Colonic mucosa (tissue), 4 donors: ENCODE results near the gene ATP10A. TPM values are rescaled to one million over a fixed set of nuclear protein-coding genes. Genes with fewer than 3 reads are reported as not detected.

Experiments used
- DNase-seq: peaks from one replicate; pipeline ENCODE4 v3.0.0-alpha.2; 2020
- H3K27ac ChIP-seq: fragments of 200-600 bp; one replicate; pipeline ENCODE4 v1.8.0; 2021
- H3K27me3 ChIP-seq: fragments of 200-600 bp; one replicate; pipeline ENCODE4 v1.8.0; 2021
- H3K36me3 ChIP-seq: fragments of 200-600 bp; one replicate; pipeline ENCODE4 v1.8.0; 2021
- H3K4me1 ChIP-seq: fragments of 200-600 bp; one replicate; pipeline ENCODE4 v1.8.0; 2021; ENCODE audit warnings: mild to moderate bottlenecking
- H3K4me3 ChIP-seq: fragments of 200-600 bp; one replicate; pipeline ENCODE4 v1.8.0; 2021
- H3K9ac ChIP-seq, 2 donors: one replicate each; pipeline ENCODE4 v1.7.0; 2013; ENCODE audit warnings: control low read depth in 2 of 2, low read depth in 2 of 2, low read length in 2 of 2
- H3K9me3 ChIP-seq: fragments of 200-600 bp; one replicate; pipeline ENCODE4 v1.8.0; 2021
- CTCF ChIP-seq: fragments of 200-600 bp; IDR thresholded peaks from one replicate; pipeline ENCODE4 v1.8.0; 2022; ENCODE audit warnings: antibody characterized with exemption, mild to moderate bottlenecking
- intact Hi-C: fragments of 100-400 bp; cut with DNase I; formaldehyde crosslinking; loops from one replicate; pipeline ENCODE4 v1.14.1; 2022
- total RNA-seq, 2 donors: library from RNA; stranded (reverse); fragmentation: NEBNext Ultra II Directional in 1 of 2; extraction: Animal tissue kit (Norgen Biotek cat#: 25700) in 1 of 2; gene quantifications; one replicate each; pipeline ENCODE4 v1.2.1, GENCODE V29; 2021
- donor health status: healthy.
- donor health status: DM: no; HTN: no; CAD: no.
- donor health status: DM: no; HTN: no; CAD: no.

ATP10A gene
- total RNA-seq, 2 donors from 2014 or later, result 0.89 to 1.0 TPM

GRCh38 chr15:25900431-25900830 lies 37.3 kb upstream of the ATP10A start:
- DNase-seq, result no peak
- no peak for TF ChIP-seq CTCF
- Histone ChIP-seq H3K27me3 (no peaks in the 10 kb centered on the region), H3K9me3 (no peaks in the 10 kb centered on the region), H3K36me3 (no peaks in the 10 kb centered on the region), H3K9ac (no peak overlapping the region), H3K4me3 (no peak overlapping the region), H3K27ac (no peak overlapping the region), H3K4me1 (no peaks in the 10 kb centered on the region)
- intact Hi-C loops, result no loop called here

- no peaks in the 10 kb centered on the region for H3K9me3 ChIP-seq
- H3K27me3 ChIP-seq, result no peaks in the 10 kb centered on the region
- DNase-seq, result no peak
- no peak overlapping the region for H3K4me3 ChIP-seq
- TF ChIP-seq CTCF, result no peak
- no peaks in the 10 kb centered on the region for H3K36me3 ChIP-seq
- intact Hi-C loops, result no loop called here
- no peak overlapping the region for H3K27ac ChIP-seq
- no peak overlapping the region for H3K9ac ChIP-seq
- no peaks in the 10 kb centered on the region for H3K4me1 ChIP-seq
These were observed 36.7 kb upstream of the ATP10A start for GRCh38 chr15:25899870-25900269.

- Histone ChIP-seq H3K27ac (no peak overlapping the region), H3K36me3 (no peaks in the 10 kb centered on the region), H3K4me1 (no peaks in the 10 kb centered on the region), H3K4me3 (no peak overlapping the region), H3K9ac (no peak overlapping the region), H3K27me3 (no peaks in the 10 kb centered on the region), H3K9me3 (no peaks in the 10 kb centered on the region)
- no peak for TF ChIP-seq CTCF
- intact Hi-C loops, result no loop called here
- DNase-seq, result no peak
These were observed 34.5 kb upstream of the ATP10A start for GRCh38 chr15:25897658-25898057.

- no peak for DNase-seq
These were observed 31.3 kb upstream of the ATP10A start for GRCh38 chr15:25894371-25894902.

GRCh38 chr15:25893596-25893995 lies 30.5 kb upstream of the ATP10A start:
- DNase-seq, result no peak
- no peaks in the 10 kb centered on the region for H3K4me1 ChIP-seq
- no peak overlapping the region for H3K9ac ChIP-seq
- H3K9me3 ChIP-seq, result no peaks in the 10 kb centered on the region
- no peak overlapping the region for H3K4me3 ChIP-seq
- H3K27ac ChIP-seq, result no peak overlapping the region
- no peaks in the 10 kb centered on the region for H3K27me3 ChIP-seq
- no peaks in the 10 kb centered on the region for H3K36me3 ChIP-seq
- no peak for TF ChIP-seq CTCF
- intact Hi-C loops, result no loop called here

More at GRCh38 chr15:25894371-25894902, 31.3 kb upstream of the ATP10A start:
- H3K9me3 ChIP-seq, result no peaks in the 10 kb centered on the region
- no peaks in the 10 kb centered on the region for H3K4me1 ChIP-seq
- H3K4me3 ChIP-seq, result no peak overlapping the region
- H3K9ac ChIP-seq, result no peak overlapping the region
- intact Hi-C loops, result no loop called here
- TF ChIP-seq CTCF, result no peak
- H3K27ac ChIP-seq, result no peak overlapping the region
- no peaks in the 10 kb centered on the region for H3K36me3 ChIP-seq
- no peaks in the 10 kb centered on the region for H3K27me3 ChIP-seq
